IMR-90 (cell line): ENCODE measurements around the gene SLC48A1. TPM values are rescaled to one million over a fixed set of nuclear protein-coding genes. Genes with fewer than 3 reads are reported as not detected.
A peak's percentile ranks its signal among the peaks of the same experiment; 100 is the strongest.

Experiments used
- ATAC-seq: fragments of 200-7000 bp; cut with Tn5 transposase; 2 replicates; pipeline ENCODE4 v1.9.1; 2020; ENCODE audit warnings: low read depth, mild to moderate bottlenecking, moderate library complexity
- BruUV-seq: library from RNA; stranded (reverse); fragments of 400-500 nt; replicated peaks from 2 replicates; lab custom pipeline; 2021; lab: Mats Ljungman, UMichigan
- CTCF ChIA-PET: fragments of 300-600 bp; formaldehyde crosslinking; extraction: SDS; loops from one replicate; lab custom pipeline; 2021; ENCODE audit warnings: antibody characterized with exemption; lab: Yijun Ruan, JAX
- POLR2A ChIA-PET: fragments of 300-600 bp; sonication (Branson Sonifier 250); formaldehyde crosslinking; loops from one replicate; lab custom pipeline; 2022; ENCODE audit warnings: antibody characterized with exemption; ENCODE audit not compliant: unreplicated experiment; lab: Charles Lee
- DNase-seq: peaks from one replicate; pipeline ENCODE4 v3.0.0; 2013
- H2AFZ ChIP-seq: replicated peaks from 2 replicates; pipeline ENCODE3; 2013; ENCODE audit warnings: low read length, mild to moderate bottlenecking; ENCODE audit not compliant: poor library complexity
- H2AK5ac ChIP-seq: 2 replicates; pipeline ENCODE4 v1.6.1; 2013; ENCODE audit warnings: low read depth, low read length, inconsistent platforms
- H2AK9ac ChIP-seq: replicated peaks from 2 replicates; pipeline ENCODE3; 2013; ENCODE audit warnings: mild to moderate bottlenecking, low read depth, low read length, moderate library complexity; ENCODE audit not compliant: poor library complexity
- H2BK120ac ChIP-seq: 2 replicates; pipeline ENCODE4 v1.6.1; 2013; ENCODE audit warnings: low read depth, low read length, inconsistent platforms
- H2BK15ac ChIP-seq: 3 replicates; pipeline ENCODE4 v1.6.1; 2013; ENCODE audit warnings: low read depth, low read length, inconsistent platforms
- H2BK20ac ChIP-seq: 2 replicates; pipeline ENCODE4 v1.6.1; 2013; ENCODE audit warnings: low read depth, mild to moderate bottlenecking, inconsistent platforms, low read length, moderate library complexity
- H2BK5ac ChIP-seq: 2 replicates; pipeline ENCODE4 v1.6.1; 2013; ENCODE audit warnings: mild to moderate bottlenecking, low read depth, low read length, inconsistent platforms; ENCODE audit not compliant: poor library complexity, severe bottlenecking
- H3K14ac ChIP-seq: replicated peaks from 2 replicates; pipeline ENCODE4 v1.6.1; 2013; ENCODE audit warnings: low read depth, low read length, inconsistent platforms
- H3K18ac ChIP-seq: 2 replicates; pipeline ENCODE4 v1.6.1; 2013; ENCODE audit warnings: low read depth, low read length, control low read depth
- H3K23ac ChIP-seq: 2 replicates; pipeline ENCODE4 v1.6.1; 2013; ENCODE audit warnings: low read depth, low read length, inconsistent platforms
- H3K27ac ChIP-seq: 2 replicates; pipeline ENCODE4 v1.5.1; 2013; ENCODE audit warnings: mild to moderate bottlenecking, control low read depth, low read length; ENCODE audit not compliant: insufficient read depth
- H3K27me3 ChIP-seq: 2 replicates; pipeline ENCODE4 v1.6.1; 2013; ENCODE audit warnings: low read length; ENCODE audit not compliant: control insufficient read depth, insufficient read depth
- H3K36me3 ChIP-seq: 2 replicates; pipeline ENCODE4 v1.6.1; 2013; ENCODE audit warnings: low read length, mixed read lengths; ENCODE audit not compliant: control insufficient read depth, insufficient read depth
- H3K4ac ChIP-seq: 2 replicates; pipeline ENCODE4 v1.6.1; 2013; ENCODE audit warnings: low read depth, low read length, inconsistent platforms
- H3K4me1 ChIP-seq: 2 replicates; pipeline ENCODE4 v1.6.1; 2013; ENCODE audit warnings: low read length, mixed read lengths; ENCODE audit not compliant: control insufficient read depth, insufficient read depth
- H3K4me2 ChIP-seq: 2 replicates; pipeline ENCODE4 v1.6.1; 2013; ENCODE audit warnings: low read depth, mild to moderate bottlenecking, control low read depth, low read length, moderate library complexity
- H3K4me3 ChIP-seq: 2 replicates; pipeline ENCODE4 v1.5.1; 2013; ENCODE audit warnings: low read depth, mild to moderate bottlenecking, control low read depth, low read length, moderate library complexity; ENCODE audit not compliant: insufficient read depth
- H3K56ac ChIP-seq: 2 replicates; pipeline ENCODE4 v1.6.1; 2013; ENCODE audit warnings: low read length, inconsistent platforms; ENCODE audit not compliant: insufficient read depth; ENCODE audit errors: extremely low read depth
- H3K79me1 ChIP-seq, 2 experiments: 2 replicates each; pipeline ENCODE4 v1.6.1; 2013; ENCODE audit warnings: low read length in 2 of 2, inconsistent platforms in 1 of 2, low read depth in 1 of 2
- H3K9ac ChIP-seq: 2 replicates; pipeline ENCODE4 v1.6.1; 2013; ENCODE audit warnings: low read depth, low read length, control low read depth
- H3K9me1 ChIP-seq: 2 replicates; pipeline ENCODE4 v1.6.1; 2013; ENCODE audit warnings: low read length, inconsistent platforms; ENCODE audit not compliant: insufficient read depth
- H3K9me3 ChIP-seq: 2 replicates; pipeline ENCODE4 v1.6.1; 2013; ENCODE audit warnings: low read length; ENCODE audit not compliant: control insufficient read depth, insufficient read depth
- H4K20me1 ChIP-seq: 2 replicates; pipeline ENCODE4 v1.6.1; 2013; ENCODE audit warnings: low read length, inconsistent platforms; ENCODE audit not compliant: insufficient read depth
- H4K5ac ChIP-seq: 2 replicates; pipeline ENCODE4 v1.6.1; 2013; ENCODE audit warnings: mild to moderate bottlenecking, low read depth, low read length, control low read depth
- H4K8ac ChIP-seq, 2 experiments: 2 replicates each; pipeline ENCODE4 v1.6.1; 2013; ENCODE audit warnings: low read depth in 2 of 2, low read length in 2 of 2, control low read depth in 1 of 2, inconsistent platforms in 1 of 2
- H4K91ac ChIP-seq: 2 replicates; pipeline ENCODE4 v1.6.1; 2013; ENCODE audit warnings: low read depth, low read length, inconsistent platforms; ENCODE audit not compliant: insufficient read depth
- BHLHE40 ChIP-seq: fragments of 150-350 bp; IDR thresholded peaks from 2 replicates; pipeline ENCODE4 v1.6.1; 2016; ENCODE audit warnings: mild to moderate bottlenecking, low read depth, low read length
- CEBPB ChIP-seq: IDR thresholded peaks from 2 replicates; pipeline ENCODE4 v1.6.1; 2012; ENCODE audit warnings: low read depth, low read length, improper control_type of control experiment
- CHD1 ChIP-seq: IDR thresholded peaks from 2 replicates; pipeline ENCODE4 v1.6.1; 2012; ENCODE audit warnings: low read depth, low read length, improper control_type of control experiment
- CTCF ChIP-seq: conservative IDR thresholded peaks from 2 replicates; pipeline ENCODE4 v1.5.1; 2012; ENCODE audit warnings: mild to moderate bottlenecking, low read depth, low read length, improper control_type of control experiment
- ELK1 ChIP-seq: fragments of 150-350 bp; IDR thresholded peaks from 2 replicates; pipeline ENCODE4 v1.6.1; 2016; ENCODE audit warnings: low read depth, mild to moderate bottlenecking, low read length, moderate library complexity, borderline replicate concordance
- FOS ChIP-seq: fragments of 150-350 bp; IDR thresholded peaks from 2 replicates; pipeline ENCODE4 v1.6.1; 2016; ENCODE audit warnings: low read depth, low read length
- MAFK ChIP-seq: IDR thresholded peaks from 2 replicates; pipeline ENCODE4 v1.6.1; 2012; ENCODE audit warnings: low read depth, low read length, improper control_type of control experiment
- MAZ ChIP-seq: IDR thresholded peaks from 2 replicates; pipeline ENCODE4 v1.6.1; 2012; ENCODE audit warnings: low read depth, mild to moderate bottlenecking, low read length, improper control_type of control experiment, moderate library complexity, borderline replicate concordance
- MXI1 ChIP-seq: IDR thresholded peaks from 2 replicates; pipeline ENCODE4 v1.6.1; 2012; ENCODE audit warnings: low read depth, mild to moderate bottlenecking, low read length, moderate library complexity, borderline replicate concordance
- NFE2L2 ChIP-seq: fragments of 150-350 bp; IDR thresholded peaks from 2 replicates; pipeline ENCODE4 v1.6.1; 2016; ENCODE audit warnings: low read depth, mild to moderate bottlenecking, low read length
- POLR2A ChIP-seq: IDR thresholded peaks from 2 replicates; pipeline ENCODE4 v1.6.1; 2012; ENCODE audit warnings: mild to moderate bottlenecking, low read depth, low read length
- RAD21 ChIP-seq: IDR thresholded peaks from 2 replicates; pipeline ENCODE4 v1.6.1; 2012; ENCODE audit warnings: low read length, improper control_type of control experiment
- RCOR1 ChIP-seq: IDR thresholded peaks from 2 replicates; pipeline ENCODE4 v1.6.1; 2012; ENCODE audit warnings: mild to moderate bottlenecking, low read length, improper control_type of control experiment; ENCODE audit not compliant: insufficient replicate concordance
- RFX5 ChIP-seq: IDR thresholded peaks from 2 replicates; pipeline ENCODE4 v1.8.0; 2012; ENCODE audit warnings: low read depth, mild to moderate bottlenecking, low read length, moderate library complexity
- SMC3 ChIP-seq: fragments of 150-350 bp; IDR thresholded peaks from 2 replicates; pipeline ENCODE4 v1.6.1; 2016; ENCODE audit warnings: low read depth, mild to moderate bottlenecking, antibody characterized with exemption, low read length, moderate library complexity
- USF2 ChIP-seq: fragments of 150-350 bp; IDR thresholded peaks from 2 replicates; pipeline ENCODE4 v1.6.1; 2017; ENCODE audit warnings: mild to moderate bottlenecking, antibody characterized with exemption, low read length, low read depth
- WGBS, 2 experiments: methylation state at CpG; one replicate each; pipeline versions ENCODE4 v1.1.5 to v1.1.7; 2013; ENCODE audit warnings: missing lambda C conversion rate in 2 of 2; ENCODE audit not compliant: insufficient read length in 1 of 2; ENCODE audit errors: extremely low coverage in 2 of 2; 5-methylcytosine and 5-hydroxymethylcytosine counted together
- dilution Hi-C: fragments of 300-500 bp; cut with HindIII; formaldehyde crosslinking; loops from one replicate; pipeline ENCODE4 v1.14.3; 2018; ENCODE audit warnings: low sequenced_read_pairs; ENCODE audit not compliant: unreplicated experiment
- in situ Hi-C: fragments of 300-500 bp; cut with MboI; formaldehyde crosslinking; loops from 3 replicates; pipeline ENCODE4 v1.14.3; 2019; ENCODE audit warnings: low sequenced_read_pairs, inconsistent platforms, mixed read lengths
- intact Hi-C: fragments of 100-400 bp; cut with micrococcal nuclease; formaldehyde crosslinking; loops from 2 replicates; pipeline ENCODE4 v1.10.0; 2022
- polyA plus RNA-seq, 3 experiments: library from polyadenylated mRNA; depleted of rRNA; stranded (reverse); fragments of >200 nt; gene quantifications; 2 replicates each; pipeline ENCODE4 v1.2.3, GENCODE V29; 2012; ENCODE audit warnings: low replicate concordance in 1 of 3
- total RNA-seq: library from RNA; depleted of rRNA; stranded (reverse); fragments of >200 nt; gene quantifications from 2 replicates; pipeline ENCODE4 v1.2.3, GENCODE V29; 2012

Gene SLC48A1
- total and polyA plus RNA-seq, 2 of the 4 experiments (the other 2 are of a cell fraction), result 4.8 to 5.9 TPM

GRCh38 chr12:47772094-47772660 lies 861 bp upstream of the SLC48A1 start:
- intact Hi-C loops, result loop anchor here (5.0 to 10.0 kb wide), 2 partner anchors 225 to 737 kb away; no protein-coding TSS in a partner anchor
- H3K56ac ChIP-seq, result no peak overlapping the region
- ChIA-PET POLR2A (no interaction called here), CTCF (interaction anchor here (0.7 to 1.0 kb wide), 4 partner anchors 12 to 66 kb away, joined by 3 to 4 read pairs (median 4); no protein-coding TSS in a partner anchor)
- H3K23ac ChIP-seq, result no peak overlapping the region
- H2AK9ac ChIP-seq, result no peak overlapping the region
- H3K9me3 ChIP-seq, result no peaks in the 10 kb centered on the region
- no peak overlapping the region for H2BK20ac ChIP-seq
- no peak overlapping the region for H3K4me2 ChIP-seq
- no peaks in the 10 kb centered on the region for H4K20me1 ChIP-seq
- H3K36me3 ChIP-seq, result no peaks in the 10 kb centered on the region
- no peak overlapping the region for H3K18ac ChIP-seq
- H3K4me1 ChIP-seq, result peaks cover 28% of the 10 kb centered on the region
- H2AFZ ChIP-seq, result no peak overlapping the region
- H3K4ac ChIP-seq, result no peak overlapping the region
- H2BK5ac ChIP-seq, result no peak overlapping the region
- H4K91ac ChIP-seq, result no peak overlapping the region
- H3K14ac ChIP-seq, result no peak overlapping the region
- H4K5ac ChIP-seq, result no peak overlapping the region
- DNase-seq (no peak), ATAC-seq (no peak)
- TF ChIP-seq NFE2L2 (no peak), MXI1 (no peak), CHD1 (no peak), RAD21 (no peak), BHLHE40 (no peak), MAFK (no peak), CEBPB (no peak), RFX5 (no peak), MAZ (no peak), FOS (no peak), RCOR1 (no peak), SMC3 (no peak), POLR2A (no peak), USF2 (no peak), ELK1 (no peak), CTCF (no peak)
- WGBS, 2 experiments, result 92% methylated on average over 2 of the region's 13 CpGs; no CpG with 5 or more reads in 1 of the 2 experiments
- no peak overlapping the region for H2BK120ac ChIP-seq
- no peak overlapping the region for H2BK15ac ChIP-seq
- H3K9ac ChIP-seq, result no peak overlapping the region
- peak overlapping the region; percentile 10 for H2AK5ac ChIP-seq
- H3K4me3 ChIP-seq, result no peak overlapping the region
- H3K27me3 ChIP-seq, result no peaks in the 10 kb centered on the region
- in situ Hi-C loops, result no loop called here
- peaks cover 0 to 11% of the 10 kb centered on the region in 2 experiments; a peak in 1 of 4 replicates for H3K79me1 ChIP-seq
- BruUV-seq, result no TSS peak
- dilution Hi-C loops, result no loop called here
- H3K27ac ChIP-seq, result no peak overlapping the region
- H4K8ac ChIP-seq, result 0 out of 4 replicates have a peak overlapping the region, but pooled peaks of 1 of the 2 experiments have one; percentile 78
- H3K9me1 ChIP-seq, result peaks cover 10% of the 10 kb centered on the region; the same call in 1 of the 2 replicates
